Smooth muscle cell of bladder (primary cell): ENCODE data around the gene GPATCH8. TPM values are rescaled to one million over a fixed set of nuclear protein-coding genes. Genes with fewer than 3 reads are reported as not detected.

Experiments
- total RNA-seq: library from RNA; depleted of rRNA; stranded (reverse); fragments of >200 nt; gene quantifications from 2 replicates; pipeline ENCODE4 v1.2.3, GENCODE V29; 2014

Gene GPATCH8
- 11.8 and 12.7 TPM in 2 replicates for total RNA-seq

DNA sequence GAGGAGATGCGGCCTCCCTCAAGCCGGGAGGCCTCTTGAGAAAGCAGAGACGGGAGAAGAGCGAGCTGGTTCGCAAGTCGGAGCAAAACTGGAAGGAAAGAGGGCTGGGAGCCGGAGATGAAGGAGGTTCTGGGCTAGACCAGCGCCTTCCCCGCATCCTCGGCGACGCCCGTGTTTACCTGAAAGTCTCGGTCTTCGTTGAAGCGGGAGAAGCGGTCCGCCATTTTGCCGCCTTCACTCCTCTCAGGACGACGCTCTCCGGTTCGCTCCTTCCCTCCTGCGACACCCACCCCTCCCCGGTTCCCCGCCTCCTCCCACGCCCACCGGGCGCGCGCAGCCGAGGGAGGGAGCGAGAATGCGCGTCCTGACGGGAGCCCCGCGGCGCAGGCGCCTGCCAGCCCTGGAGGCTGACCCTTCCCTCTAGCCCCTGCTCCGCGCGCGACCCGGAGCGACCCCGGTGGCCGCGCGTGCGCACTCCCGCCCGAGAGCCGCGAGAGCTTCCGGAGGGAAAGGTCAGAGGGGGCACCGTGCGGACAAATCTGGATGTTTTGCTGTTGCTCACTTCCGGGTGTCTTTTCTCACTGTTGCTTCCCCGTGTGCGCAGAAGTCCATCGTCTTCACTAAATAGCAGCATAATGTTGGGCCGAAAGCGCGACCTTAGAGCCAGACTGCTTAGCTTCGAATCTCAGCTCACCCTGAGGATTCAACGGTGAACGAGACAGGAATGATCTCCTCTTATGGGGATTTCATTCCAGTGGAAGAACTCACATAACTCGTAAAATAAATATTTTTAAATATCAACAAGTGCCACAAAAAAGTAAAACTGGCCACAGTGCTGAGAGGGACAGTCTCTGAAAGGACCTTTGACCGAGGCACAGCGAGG, at the start of gene GPATCH8:
Gene GPATCH8 (minus strand): TSS at position 260 of the 883 bp plus-strand sequence. CDS start 36 bp downstream, at position 224.

GRCh38 chr17:44389281-44389680, 113.9 kb downstream of the GPATCH8 start, which contains the start of gene ITGA2B:
ITGA2B (minus strand) TSS chr17:44389649; CDS start chr17:44389473, 176 bp downstream.

GRCh38 chr17:44363613-44364159, 139.5 kb downstream of the GPATCH8 start, which contains the start of gene FAM171A2:
FAM171A2 (minus strand) TSS chr17:44363853; CDS start chr17:44363714, 139 bp downstream.

Other genes with a start within 250 kb of the GPATCH8 start
- not detected in 2 replicates for gene SLC4A1, start 235.3 kb downstream of the GPATCH8 start, total RNA-seq
- gene RUNDC3A, start 194.8 kb downstream of the GPATCH8 start, total RNA-seq: 0.18 and 0.43 TPM in 2 replicates
- 44.5 and 56.5 TPM in 2 replicates for gene SLC25A39, start 178.6 kb downstream of the GPATCH8 start, total RNA-seq
- 192 and 319 TPM in 2 replicates for gene GRN, start 158.1 kb downstream of the GPATCH8 start, total RNA-seq
- gene FAM171A2, start 139.6 kb downstream of the GPATCH8 start, total RNA-seq: 2.3 and 4.2 TPM in 2 replicates
- 0.28 TPM in 2 replicates for gene ITGA2B, start 113.8 kb downstream of the GPATCH8 start, total RNA-seq
- gene FZD2, start 54.1 kb upstream of the GPATCH8 start, total RNA-seq: 7.7 and 10.0 TPM in 2 replicates
- gene MEIOC, start 153.1 kb upstream of the GPATCH8 start, total RNA-seq: under 0.01 TPM in 1 of 2 replicates, not detected in the other
- gene CCDC43, start 186.4 kb upstream of the GPATCH8 start, total RNA-seq: 43.2 and 46.3 TPM in 2 replicates
- gene DBF4B, start 205.3 kb upstream of the GPATCH8 start, total RNA-seq: 1.3 and 1.7 TPM in 2 replicates